Brain microvascular endothelial cell (primary cell): ENCODE results near the gene JUND.

Source experiments
- DNase-seq: peaks from one replicate; pipeline ENCODE4 v3.0.0-alpha.2; 2020
- H3K27ac ChIP-seq: fragments of 250-450 bp; sonication (Bioruptor Pico); 2 replicates; pipeline ENCODE4 v1.5.1; 2020; ENCODE audit warnings: mild to moderate bottlenecking, moderate library complexity
- H3K27me3 ChIP-seq: fragments of 250-450 bp; sonication (Bioruptor Pico); replicated peaks from 2 replicates; pipeline ENCODE4 v1.5.1; 2020; ENCODE audit warnings: mild to moderate bottlenecking
- H3K36me3 ChIP-seq: fragments of 250-450 bp; sonication (Bioruptor Pico); replicated peaks from 2 replicates; pipeline ENCODE4 v1.5.1; 2020; ENCODE audit warnings: mild to moderate bottlenecking
- H3K4me3 ChIP-seq: 2 replicates; pipeline ENCODE4 v1.5.1; 2011; ENCODE audit warnings: low read depth, mild to moderate bottlenecking, control low read depth, low read length, moderate library complexity
- in situ Hi-C: cut with HindIII; loops from 2 replicates; pipeline ENCODE4 v1.10.0; 2017; ENCODE audit warnings: low sequenced_read_pairs, low pct_ligation_motif_present
- TF ChIP-seq, protein P1 (sequence below): IDR thresholded peaks from 2 replicates; pipeline ENCODE4 v1.5.1; 2011; ENCODE audit warnings: low read depth, mild to moderate bottlenecking, moderate library complexity, low read length, control low read depth, inconsistent platforms; ENCODE audit errors: missing control alignments

Gene JUND

DNA sequence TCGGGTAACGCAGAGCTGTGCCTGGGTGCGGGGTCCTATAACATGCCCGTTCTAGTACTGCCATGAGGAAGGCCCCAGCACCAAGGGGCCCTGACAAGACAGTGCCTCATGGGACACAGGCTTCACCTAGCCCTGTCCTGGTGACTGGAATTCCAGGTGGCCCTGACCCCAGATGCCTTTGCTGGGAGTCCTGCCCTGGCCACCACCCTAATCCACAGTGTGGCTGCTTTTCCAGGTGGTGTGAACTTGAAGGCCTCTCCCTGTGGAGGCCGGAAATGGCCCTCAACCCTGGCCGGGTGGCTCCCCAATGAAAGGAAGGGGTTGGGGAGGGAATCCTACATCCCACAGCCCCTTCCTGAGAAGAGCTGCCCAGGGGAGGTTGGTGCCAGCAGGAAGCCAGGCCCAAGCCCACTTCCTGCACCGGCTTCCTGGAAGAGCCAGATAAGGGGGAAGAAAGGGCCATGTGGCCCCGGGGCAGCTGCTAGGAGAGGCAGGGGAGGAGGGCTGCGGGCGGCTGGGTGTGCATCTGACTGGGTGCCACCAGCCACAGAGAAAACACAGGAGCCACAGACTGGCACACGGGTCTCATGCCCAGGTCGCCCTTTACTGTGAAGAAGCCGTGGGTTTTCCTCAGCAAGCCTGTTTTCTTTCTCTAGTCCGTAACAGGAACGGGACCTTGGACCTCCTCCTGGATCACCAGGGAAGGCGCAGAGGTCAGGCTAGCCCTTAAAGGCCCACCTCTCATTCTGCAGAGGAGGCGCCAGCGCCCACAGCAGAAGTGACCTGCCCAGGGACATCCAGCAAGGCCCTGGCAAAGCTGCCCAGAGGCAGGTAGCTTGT lies 36.8 kb upstream of the JUND start:
- Histone ChIP-seq H3K36me3 (no peaks in the 10 kb centered on the region), H3K27me3 (no peaks in the 10 kb centered on the region), H3K4me3 (no peak overlapping the region), H3K27ac (no peak overlapping the region)
- in situ Hi-C loops = no loop called here
- TF ChIP-seq, protein P1, sequence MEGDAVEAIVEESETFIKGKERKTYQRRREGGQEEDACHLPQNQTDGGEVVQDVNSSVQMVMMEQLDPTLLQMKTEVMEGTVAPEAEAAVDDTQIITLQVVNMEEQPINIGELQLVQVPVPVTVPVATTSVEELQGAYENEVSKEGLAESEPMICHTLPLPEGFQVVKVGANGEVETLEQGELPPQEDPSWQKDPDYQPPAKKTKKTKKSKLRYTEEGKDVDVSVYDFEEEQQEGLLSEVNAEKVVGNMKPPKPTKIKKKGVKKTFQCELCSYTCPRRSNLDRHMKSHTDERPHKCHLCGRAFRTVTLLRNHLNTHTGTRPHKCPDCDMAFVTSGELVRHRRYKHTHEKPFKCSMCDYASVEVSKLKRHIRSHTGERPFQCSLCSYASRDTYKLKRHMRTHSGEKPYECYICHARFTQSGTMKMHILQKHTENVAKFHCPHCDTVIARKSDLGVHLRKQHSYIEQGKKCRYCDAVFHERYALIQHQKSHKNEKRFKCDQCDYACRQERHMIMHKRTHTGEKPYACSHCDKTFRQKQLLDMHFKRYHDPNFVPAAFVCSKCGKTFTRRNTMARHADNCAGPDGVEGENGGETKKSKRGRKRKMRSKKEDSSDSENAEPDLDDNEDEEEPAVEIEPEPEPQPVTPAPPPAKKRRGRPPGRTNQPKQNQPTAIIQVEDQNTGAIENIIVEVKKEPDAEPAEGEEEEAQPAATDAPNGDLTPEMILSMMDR = no peak
- DNase-seq = no peak

GRCh38 chr19:18313398-18313797 lies 32.0 kb upstream of the JUND start:
- in situ Hi-C loops = no loop called here
- H3K36me3 ChIP-seq = peaks cover 10% of the 10 kb centered on the region
- TF ChIP-seq, protein P1 = no peak
- H3K4me3 ChIP-seq = no peak overlapping the region
- peak overlapping the region; percentile 0 for H3K27ac ChIP-seq
- no peak for DNase-seq
- no peaks in the 10 kb centered on the region for H3K27me3 ChIP-seq

DNA sequence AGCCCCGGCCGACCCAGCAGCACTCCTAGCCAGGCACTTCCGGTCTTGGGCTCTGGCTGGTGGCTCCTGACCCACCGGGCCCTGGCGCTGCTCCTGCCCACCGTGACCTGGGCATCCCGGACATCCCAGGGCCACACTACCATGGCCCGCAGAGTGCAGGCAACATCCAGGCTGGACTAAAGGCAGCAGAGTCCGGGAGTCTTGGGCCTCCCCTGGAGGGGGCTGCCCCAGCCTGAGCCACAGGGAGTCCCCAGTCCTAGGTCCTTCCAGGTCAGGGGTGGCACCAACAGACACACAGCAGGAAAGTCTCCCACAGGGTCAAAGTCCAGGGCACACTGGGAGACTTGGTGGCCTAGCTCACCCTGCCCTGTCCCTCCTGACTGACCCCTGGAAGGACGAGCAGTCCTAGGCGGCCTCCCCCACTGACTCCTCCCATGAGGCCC lies 30.7 kb upstream of the JUND start:
- TF ChIP-seq, protein P1 = no peak
- H3K27ac ChIP-seq = no peak overlapping the region
- no peaks in the 10 kb centered on the region for H3K27me3 ChIP-seq
- H3K4me3 ChIP-seq = no peak overlapping the region
- in situ Hi-C loops = no loop called here
- no peak for DNase-seq
- H3K36me3 ChIP-seq = peaks cover 10% of the 10 kb centered on the region

- Histone ChIP-seq H3K36me3 (peaks cover 10% of the 10 kb centered on the region), H3K4me3 (no peak overlapping the region), H3K27me3 (no peaks in the 10 kb centered on the region), H3K27ac (no peak overlapping the region)
- no peak for DNase-seq
- TF ChIP-seq, protein P1 = no peak
- in situ Hi-C loops = no loop called here
Observed at GRCh38 chr19:18311502-18312091, 30.2 kb upstream of the JUND start.

GRCh38 chr19:18310966-18311365 lies 29.5 kb upstream of the JUND start:
- no peaks in the 10 kb centered on the region for H3K27me3 ChIP-seq
- no peak overlapping the region for H3K27ac ChIP-seq
- in situ Hi-C loops = no loop called here
- no peak for DNase-seq
- H3K36me3 ChIP-seq = peaks cover 10% of the 10 kb centered on the region
- no peak overlapping the region for H3K4me3 ChIP-seq
- TF ChIP-seq, protein P1 = no peak
